Vagina (tissue), 2 donors: ENCODE measurements around the gene DGLUCY. TPM values are rescaled to one million over a fixed set of nuclear protein-coding genes. Genes with fewer than 3 reads are reported as not detected.

Experiments
- DNase-seq, 2 donors: peaks; one replicate each; pipeline ENCODE4 v3.0.0-alpha.2; 2017; ENCODE audit errors: extremely low spot score in 2 of 2
- H3K27ac ChIP-seq: fragments of 200-600 bp; sonication (generic); one replicate; pipeline ENCODE4 v1.5.1; 2019
- H3K27me3 ChIP-seq: fragments of 200-600 bp; sonication (generic); one replicate; pipeline ENCODE4 v1.5.1; 2019
- H3K36me3 ChIP-seq, 2 donors: fragments of 200-600 bp; sonication (generic); one replicate each; pipeline ENCODE4 v1.5.1; 2017 to 2019
- H3K4me1 ChIP-seq: fragments of 200-600 bp; sonication (generic); one replicate; pipeline ENCODE4 v1.5.1; 2019
- H3K4me3 ChIP-seq, 2 donors: fragments of 200-600 bp; sonication (generic); 1 replicate in 1 of 2; 2 replicates in 1 of 2; pipeline ENCODE4 v1.5.1; 2016 to 2019
- H3K9me3 ChIP-seq: fragments of 200-600 bp; sonication (generic); one replicate; pipeline ENCODE4 v1.5.1; 2019
- CTCF ChIP-seq, 3 experiments: fragments of 450-650 bp in 2 of 3; fragments of 200-600 bp in 1 of 3; sonication (generic) in 1 of 3; IDR thresholded peaks; one replicate each; pipeline ENCODE4 v1.5.1; 2017 to 2019; ENCODE audit warnings: antibody characterized with exemption in 3 of 3, mild to moderate bottlenecking in 2 of 3, moderate library complexity in 2 of 3
- POLR2A ChIP-seq, 2 donors: fragments of 450-650 bp; IDR thresholded peaks; one replicate each; pipeline ENCODE4 v1.6.1; 2017; ENCODE audit warnings: antibody characterized with exemption in 2 of 2, mild to moderate bottlenecking in 2 of 2, moderate library complexity in 2 of 2
- POLR2AphosphoS5 ChIP-seq, 2 donors: sonication (generic); formaldehyde crosslinking; IDR thresholded peaks; one replicate each; pipeline ENCODE4 v1.9.0; 2017; ENCODE audit warnings: antibody characterized with exemption in 2 of 2, mild to moderate bottlenecking in 2 of 2, low read depth in 1 of 2; ENCODE audit not compliant: insufficient read depth in 1 of 2
- intact Hi-C: fragments of 100-400 bp; cut with DNase I; formaldehyde crosslinking; loops from one replicate; pipeline ENCODE4 v1.15.1; 2023
- total RNA-seq: library from RNA; depleted of rRNA; stranded (reverse); fragments of >200 nt; gene quantifications from one replicate; pipeline ENCODE4 v1.2.3, GENCODE V29; 2016

Gene DGLUCY
- total RNA-seq, 1 donor from 2014 or later, result 57.0 TPM

- H3K27ac ChIP-seq, result no peak overlapping the region
- H3K4me3 ChIP-seq, result no peak overlapping the region
- no peaks in the 10 kb centered on the region for H3K4me1 ChIP-seq
- no peaks in the 10 kb centered on the region for H3K27me3 ChIP-seq
- intact Hi-C loops, result no loop called here
- TF ChIP-seq CTCF (IDR thresholded peaks at IDR 0.05) (no peak), POLR2AphosphoS5 (IDR thresholded peaks at IDR 0.05; ENCODE audit: insufficient read depth in 1 of 2, low read depth in 1 of 2) (no peak), POLR2A (IDR thresholded peaks at IDR 0.05) (no peak)
- no peaks in the 10 kb centered on the region for H3K9me3 ChIP-seq
- DNase-seq, result no peak
- H3K36me3 ChIP-seq, result no peaks in the 10 kb centered on the region
Observed at GRCh38 chr14:91230397-91231035, 116.6 kb downstream of the DGLUCY start.

- H3K27me3 ChIP-seq, result no peaks in the 10 kb centered on the region
- no peak overlapping the region for H3K4me3 ChIP-seq
- no peaks in the 10 kb centered on the region for H3K36me3 ChIP-seq
- H3K4me1 ChIP-seq, result no peaks in the 10 kb centered on the region
- intact Hi-C loops, result no loop called here
- H3K27ac ChIP-seq, result no peak overlapping the region
- no peak for DNase-seq
- TF ChIP-seq POLR2AphosphoS5 (IDR thresholded peaks at IDR 0.05; ENCODE audit: insufficient read depth in 1 of 2, low read depth in 1 of 2) (no peak), CTCF (IDR thresholded peaks at IDR 0.05) (no peak), POLR2A (IDR thresholded peaks at IDR 0.05) (no peak)
- H3K9me3 ChIP-seq, result no peaks in the 10 kb centered on the region
Observed at GRCh38 chr14:91231446-91231845, 117.6 kb downstream of the DGLUCY start.

GRCh38 chr14:91232052-91232451 lies 118.2 kb downstream of the DGLUCY start:
- Histone ChIP-seq H3K4me1 (no peaks in the 10 kb centered on the region), H3K36me3 (no peaks in the 10 kb centered on the region), H3K9me3 (no peaks in the 10 kb centered on the region), H3K27ac (no peak overlapping the region), H3K27me3 (no peaks in the 10 kb centered on the region), H3K4me3 (no peak overlapping the region)
- no peak for TF ChIP-seq POLR2AphosphoS5 (IDR thresholded peaks at IDR 0.05; ENCODE audit: insufficient read depth in 1 of 2, low read depth in 1 of 2)
- no peak for TF ChIP-seq CTCF (IDR thresholded peaks at IDR 0.05)
- TF ChIP-seq POLR2A (IDR thresholded peaks at IDR 0.05), result no peak
- DNase-seq, result no peak
- intact Hi-C loops, result no loop called here

GRCh38 chr14:91232603-91233002 lies 118.7 kb downstream of the DGLUCY start:
- Histone ChIP-seq H3K9me3 (no peaks in the 10 kb centered on the region), H3K27me3 (no peaks in the 10 kb centered on the region), H3K4me3 (no peak overlapping the region), H3K36me3 (no peaks in the 10 kb centered on the region), H3K4me1 (no peaks in the 10 kb centered on the region), H3K27ac (no peak overlapping the region)
- no peak for TF ChIP-seq POLR2AphosphoS5 (IDR thresholded peaks at IDR 0.05; ENCODE audit: insufficient read depth in 1 of 2, low read depth in 1 of 2)
- TF ChIP-seq POLR2A (IDR thresholded peaks at IDR 0.05), result no peak
- no peak for TF ChIP-seq CTCF (IDR thresholded peaks at IDR 0.05)
- intact Hi-C loops, result no loop called here
- DNase-seq, result no peak

- intact Hi-C loops, result no loop called here
- Histone ChIP-seq H3K27me3 (no peaks in the 10 kb centered on the region), H3K4me1 (no peaks in the 10 kb centered on the region), H3K4me3 (no peak overlapping the region), H3K27ac (no peak overlapping the region), H3K36me3 (no peaks in the 10 kb centered on the region), H3K9me3 (no peaks in the 10 kb centered on the region)
- no peak for TF ChIP-seq POLR2AphosphoS5 (IDR thresholded peaks at IDR 0.05; ENCODE audit: insufficient read depth in 1 of 2, low read depth in 1 of 2)
- no peak for DNase-seq
Observed at GRCh38 chr14:91233936-91234790, 120.3 kb downstream of the DGLUCY start.
